ENCODE results near the gene PRICKLE3.

The PRICKLE3 gene, protein sequence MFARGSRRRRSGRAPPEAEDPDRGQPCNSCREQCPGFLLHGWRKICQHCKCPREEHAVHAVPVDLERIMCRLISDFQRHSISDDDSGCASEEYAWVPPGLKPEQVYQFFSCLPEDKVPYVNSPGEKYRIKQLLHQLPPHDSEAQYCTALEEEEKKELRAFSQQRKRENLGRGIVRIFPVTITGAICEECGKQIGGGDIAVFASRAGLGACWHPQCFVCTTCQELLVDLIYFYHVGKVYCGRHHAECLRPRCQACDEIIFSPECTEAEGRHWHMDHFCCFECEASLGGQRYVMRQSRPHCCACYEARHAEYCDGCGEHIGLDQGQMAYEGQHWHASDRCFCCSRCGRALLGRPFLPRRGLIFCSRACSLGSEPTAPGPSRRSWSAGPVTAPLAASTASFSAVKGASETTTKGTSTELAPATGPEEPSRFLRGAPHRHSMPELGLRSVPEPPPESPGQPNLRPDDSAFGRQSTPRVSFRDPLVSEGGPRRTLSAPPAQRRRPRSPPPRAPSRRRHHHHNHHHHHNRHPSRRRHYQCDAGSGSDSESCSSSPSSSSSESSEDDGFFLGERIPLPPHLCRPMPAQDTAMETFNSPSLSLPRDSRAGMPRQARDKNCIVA

DNA sequence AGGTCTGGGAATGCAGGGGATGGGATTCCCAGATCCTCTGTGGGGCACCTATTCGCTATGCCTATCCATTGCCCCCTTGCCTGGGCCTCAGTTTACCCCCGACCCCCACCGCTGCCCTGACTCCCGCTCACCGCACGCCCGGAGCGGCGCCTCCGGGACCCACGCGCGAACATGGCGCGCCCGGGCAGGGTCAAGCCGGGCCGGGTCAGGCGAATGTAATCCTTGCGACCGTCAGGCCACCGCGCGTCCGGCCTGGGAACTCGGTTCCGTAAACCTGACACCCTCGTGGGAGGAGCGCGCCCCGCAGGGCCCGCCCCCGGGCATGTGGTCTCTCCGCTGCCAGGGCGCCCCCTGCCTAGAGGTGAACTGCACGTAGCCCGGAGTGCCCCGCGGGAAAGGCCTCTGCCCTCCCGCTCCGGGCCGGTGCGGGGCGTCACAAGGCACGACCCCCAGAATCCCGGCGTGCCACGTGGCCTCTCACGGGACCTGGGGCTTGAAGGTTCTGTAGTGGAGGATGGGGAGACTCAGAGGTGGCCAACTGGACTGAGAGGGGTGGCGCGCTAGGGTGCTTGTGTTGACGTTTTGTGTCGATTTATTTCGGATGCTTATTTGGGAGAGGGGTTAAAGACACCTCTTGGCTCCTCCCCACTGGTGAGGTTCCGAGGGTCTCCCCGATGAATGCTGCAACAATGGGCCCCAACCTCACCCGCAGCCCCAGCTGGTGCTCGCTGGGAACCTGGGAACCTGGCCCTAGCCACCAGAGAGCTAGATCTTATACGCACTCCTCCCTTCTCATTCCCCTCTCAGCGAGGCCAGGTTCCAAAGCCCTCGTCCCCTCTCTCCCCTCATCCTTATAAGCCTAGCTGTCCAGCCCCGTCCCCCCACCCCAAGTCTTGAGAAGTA lies at the start of gene PRICKLE3:
Gene PRICKLE3, minus strand, starts transcription at position 249 of the 903 bp plus-strand sequence. Its CDS starts 76 bp downstream, at position 173.
- DNase-seq (ENCODE audit: low read depth) = peak; percentile 70
- peak within 1 kb of the TSS; percentile 77 for H3K4me3 ChIP-seq (ENCODE audit: low read length)
- peak; percentile 18 for TF ChIP-seq CTCF (IDR thresholded peaks at IDR 0.05; ENCODE audit: insufficient read depth, low read depth, low read length, missing control alignments)

- no peak for DNase-seq (ENCODE audit: low read depth)
- no peak overlapping the region for H3K4me3 ChIP-seq (ENCODE audit: low read length)
- no peak for TF ChIP-seq CTCF (IDR thresholded peaks at IDR 0.05; ENCODE audit: insufficient read depth, low read depth, low read length, missing control alignments)
These were observed 47.8 kb upstream of the PRICKLE3 start for GRCh38 chrX:49233887-49234555.

DNA sequence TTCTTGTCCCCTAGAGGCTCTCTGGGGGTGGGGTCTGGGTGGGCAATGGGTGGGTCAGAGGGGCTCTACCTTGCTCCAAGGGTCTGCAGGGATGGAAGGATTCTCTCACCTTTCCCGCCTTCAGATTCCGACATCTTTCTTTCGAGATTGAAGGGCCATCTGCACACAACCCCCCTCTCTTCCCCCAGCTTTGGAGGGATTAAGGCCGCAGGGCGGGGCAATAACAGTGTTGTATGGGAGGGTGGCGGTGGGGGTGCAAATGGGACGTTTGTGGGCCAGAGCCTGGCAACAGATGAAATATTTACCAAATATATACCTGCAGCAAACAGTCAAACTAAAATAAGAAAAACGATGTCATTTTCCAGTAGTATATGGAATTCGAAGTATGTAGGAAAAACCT lies 47.0 kb upstream of the PRICKLE3 start, which contains the start of gene CACNA1F:
Gene CACNA1F, minus strand, starts transcription at position 165 of the 400 bp plus-strand sequence. Its CDS starts 31 bp downstream, at position 134.
- DNase-seq (ENCODE audit: low read depth) = no peak
- no peak within 1 kb of the TSS for H3K4me3 ChIP-seq (ENCODE audit: low read length)
- TF ChIP-seq CTCF (IDR thresholded peaks at IDR 0.05; ENCODE audit: insufficient read depth, low read depth, low read length, missing control alignments) = no peak

- no peak overlapping the region for H3K4me3 ChIP-seq (ENCODE audit: low read length)
- no peak for DNase-seq (ENCODE audit: low read depth)
- TF ChIP-seq CTCF (IDR thresholded peaks at IDR 0.05; ENCODE audit: insufficient read depth, low read depth, low read length, missing control alignments) = no peak
These were observed 46.4 kb upstream of the PRICKLE3 start for GRCh38 chrX:49232525-49232924.

GRCh38 chrX:49231333-49232000 lies 45.3 kb upstream of the PRICKLE3 start:
- DNase-seq (ENCODE audit: low read depth) = no peak
- no peak for TF ChIP-seq CTCF (IDR thresholded peaks at IDR 0.05; ENCODE audit: insufficient read depth, low read depth, low read length, missing control alignments)
- no peak overlapping the region for H3K4me3 ChIP-seq (ENCODE audit: low read length)
